SK-N-SH (cell line): Measurements from ENCODE around the gene ACTN4. TPM values are rescaled to one million over a fixed set of nuclear protein-coding genes. Genes with fewer than 3 reads are reported as not detected.

Experiments used
- CTCF ChIA-PET: fragments of 300-600, 350-600 bp; formaldehyde crosslinking; extraction: SDS; loops from one replicate; lab custom pipeline; 2021; lab: Yijun Ruan, JAX
- POLR2A ChIA-PET: fragments of 350-600 bp; sonication (Branson Sonifier 250); formaldehyde crosslinking; extraction: SDS; loops from one replicate; lab custom pipeline; 2020; ENCODE audit warnings: antibody characterized with exemption, inconsistent platforms; lab: Yijun Ruan, JAX
- DNase-seq: peaks from one replicate; pipeline ENCODE4 v3.0.0; 2012
- H2AFZ ChIP-seq: fragments of 200-600 bp; sonication (generic); 2 replicates; pipeline ENCODE4 v1.8.1; 2016; ENCODE audit warnings: antibody characterized with exemption, mild to moderate bottlenecking, low read depth
- H3F3A ChIP-seq: fragments of 200-600 bp; sonication (generic); replicated peaks from 2 replicates; pipeline ENCODE3; 2016; ENCODE audit warnings: antibody characterized with exemption, mild to moderate bottlenecking; ENCODE audit not compliant: insufficient read depth
- H3K27ac ChIP-seq, 2 experiments: fragments of 200-500 bp in 1 of 2; fragments of 200-600 bp in 1 of 2; sonication (Bioruptor generic) in 1 of 2; sonication (generic), shearing (Covaris generic) in 1 of 2; 2 replicates each; pipeline versions ENCODE4 v1.5.1 to v1.6.1; 2014 to 2016; ENCODE audit warnings: low read depth in 2 of 2, inconsistent platforms in 1 of 2, low read length in 1 of 2, mild to moderate bottlenecking in 1 of 2, mixed read lengths in 1 of 2
- H3K27me3 ChIP-seq: fragments of 200-600 bp; sonication (generic), shearing (Covaris generic); 2 replicates; pipeline ENCODE4 v1.6.1; 2016; ENCODE audit warnings: mixed run types; ENCODE audit not compliant: insufficient read depth
- H3K36me3 ChIP-seq, 2 experiments: fragments of 200-500 bp in 1 of 2; fragments of 200-600 bp in 1 of 2; sonication (Bioruptor generic) in 1 of 2; sonication (generic) in 1 of 2; replicated peaks in 1 of 2; 2 replicates each; pipeline versions ENCODE3 to v1.5.1; 2014 to 2016; ENCODE audit warnings: low read length in 1 of 2, mild to moderate bottlenecking in 1 of 2; ENCODE audit not compliant: insufficient read depth in 2 of 2, control insufficient read depth in 1 of 2
- H3K4me1 ChIP-seq, 2 experiments: fragments of 200-500 bp in 1 of 2; fragments of 200-600 bp in 1 of 2; sonication (Bioruptor generic) in 1 of 2; sonication (generic), shearing (Covaris generic) in 1 of 2; 2 replicates each; pipeline versions ENCODE4 v1.5.1 to v1.6.1; 2014 to 2016; ENCODE audit warnings: low read depth in 1 of 2, low read length in 1 of 2, mixed run types in 1 of 2; ENCODE audit not compliant: insufficient read depth in 2 of 2, control insufficient read depth in 1 of 2
- H3K4me2 ChIP-seq: fragments of 200-600 bp; sonication (generic), shearing (Covaris generic); 2 replicates; pipeline ENCODE4 v1.6.1; 2017; ENCODE audit warnings: mixed run types
- H3K4me3 ChIP-seq, 2 experiments: fragments of 200-500 bp in 1 of 2; fragments of 200-600 bp in 1 of 2; sonication (Bioruptor generic) in 1 of 2; sonication (generic), shearing (Covaris generic) in 1 of 2; 2 replicates each; pipeline versions ENCODE4 v1.5.1 to v1.8.1; 2014 to 2016; ENCODE audit warnings: low read depth in 2 of 2, inconsistent platforms in 1 of 2, low read length in 1 of 2, mild to moderate bottlenecking in 1 of 2, mixed read lengths in 1 of 2, moderate library complexity in 1 of 2
- H3K79me2 ChIP-seq: fragments of 200-600 bp; sonication (generic); 2 replicates; pipeline ENCODE4 v1.8.1; 2017; ENCODE audit warnings: mild to moderate bottlenecking; ENCODE audit not compliant: insufficient read depth
- H3K9ac ChIP-seq: fragments of 200-600 bp; sonication (generic); 2 replicates; pipeline ENCODE4 v1.6.1; 2017; ENCODE audit warnings: mixed run types
- H3K9me2 ChIP-seq: fragments of 200-600 bp; sonication (generic); 2 replicates; pipeline ENCODE4 v1.6.1; 2017; ENCODE audit warnings: mixed run types
- H3K9me3 ChIP-seq: fragments of 200-600 bp; sonication (generic); 2 replicates; pipeline ENCODE4 v1.6.1; 2017; ENCODE audit warnings: mixed run types, mild to moderate bottlenecking, moderate library complexity
- H4K20me1 ChIP-seq: fragments of 200-600 bp; sonication (generic); 2 replicates; pipeline ENCODE4 v1.6.1; 2017; ENCODE audit warnings: mild to moderate bottlenecking, mixed run types; ENCODE audit not compliant: insufficient read depth
- CHD2 ChIP-seq: fragments of 150-350 bp; IDR thresholded peaks from 2 replicates; pipeline ENCODE4 v1.6.1; 2018; ENCODE audit warnings: low read length; ENCODE audit not compliant: partially characterized antibody
- EP300 ChIP-seq, 2 experiments: IDR thresholded peaks; 2 replicates each; pipeline versions ENCODE4 v1.4.0 to v1.6.1; 2012; ENCODE audit warnings: borderline replicate concordance in 1 of 2, low read depth in 1 of 2, low read length in 1 of 2
- EZH2phosphoT487 ChIP-seq: fragments of 200-600 bp; sonication (generic); IDR thresholded peaks from 2 replicates; pipeline ENCODE4 v1.6.1; 2017; ENCODE audit warnings: low read depth, mixed run types, mild to moderate bottlenecking, antibody characterized with exemption, moderate library complexity, borderline replicate concordance
- GABPA ChIP-seq: IDR thresholded peaks from 2 replicates; pipeline ENCODE4 v1.4.0; 2012; ENCODE audit warnings: low read depth, mild to moderate bottlenecking
- GATA2 ChIP-seq: sonication (generic); formaldehyde crosslinking; IDR thresholded peaks from 2 replicates; pipeline ENCODE4 v1.5.0; 2020; ENCODE audit warnings: mild to moderate bottlenecking, missing genetic modification reagents
- MAX ChIP-seq: IDR thresholded peaks from 2 replicates; pipeline ENCODE4 v1.4.0; 2012; ENCODE audit warnings: low read depth
- MEF2A ChIP-seq: IDR thresholded peaks from 2 replicates; pipeline ENCODE4 v1.4.0; 2012; ENCODE audit warnings: low read depth, borderline replicate concordance
- MXI1 ChIP-seq: IDR thresholded peaks from 2 replicates; pipeline ENCODE4 v1.6.1; 2012; ENCODE audit warnings: mild to moderate bottlenecking, low read depth, low read length, improper control_type of control experiment
- NRF1 ChIP-seq: IDR thresholded peaks from 2 replicates; pipeline ENCODE4 v1.6.1; 2012; ENCODE audit warnings: low read depth, mild to moderate bottlenecking, low read length
- POLR2AphosphoS5 ChIP-seq: IDR thresholded peaks from 2 replicates; pipeline ENCODE4 v1.6.1; 2012; ENCODE audit warnings: low read depth, low read length
- RAD21 ChIP-seq: IDR thresholded peaks from 2 replicates; pipeline ENCODE4 v1.6.1; 2012; ENCODE audit warnings: mild to moderate bottlenecking, low read length
- REST ChIP-seq: IDR thresholded peaks from 2 replicates; pipeline ENCODE4 v1.6.1; 2012; ENCODE audit warnings: mild to moderate bottlenecking, low read depth, low read length, moderate library complexity
- RXRA ChIP-seq: IDR thresholded peaks from 2 replicates; pipeline ENCODE4 v1.4.0; 2012; ENCODE audit warnings: low read depth, mild to moderate bottlenecking, borderline replicate concordance
- TEAD4 ChIP-seq: IDR thresholded peaks from 2 replicates; pipeline ENCODE4 v1.4.0; 2012; ENCODE audit warnings: mild to moderate bottlenecking, borderline replicate concordance; ENCODE audit not compliant: insufficient read depth
- USF1 ChIP-seq: IDR thresholded peaks from 2 replicates; pipeline ENCODE4 v1.4.0; 2012; ENCODE audit warnings: low read depth, borderline replicate concordance
- USF2 ChIP-seq: fragments of 150-350 bp; IDR thresholded peaks from 2 replicates; pipeline ENCODE4 v1.6.1; 2017; ENCODE audit warnings: antibody characterized with exemption, low read length, low read depth, borderline replicate concordance
- YY1 ChIP-seq: IDR thresholded peaks from 2 replicates; pipeline ENCODE4 v1.4.0; 2012; ENCODE audit warnings: low read depth, mild to moderate bottlenecking
- WGBS: methylation state at CpG from one replicate; pipeline ENCODE4 v1.1.6; 2017; ENCODE audit warnings: low lambda C conversion rate; 5-methylcytosine and 5-hydroxymethylcytosine counted together
- polyA plus RNA-seq, 3 experiments: library from polyadenylated mRNA; depleted of rRNA; stranded (reverse); fragments of >200 nt; gene quantifications; 2 replicates each; pipeline ENCODE4 v1.2.3, GENCODE V29; 2012
- TF ChIP-seq, protein P1 (sequence below): IDR thresholded peaks from 2 replicates; pipeline ENCODE4; 2012
- TF ChIP-seq, protein P2 (sequence below): fragments of 150-350 bp; IDR thresholded peaks from 2 replicates; pipeline ENCODE4 v1.6.1; 2016; ENCODE audit warnings: mild to moderate bottlenecking, low read depth, low read length

ACTN4 gene
- polyA plus RNA-seq, 1 of the 3 experiments (the other 2 are of a cell fraction), result 598 TPM

DNA sequence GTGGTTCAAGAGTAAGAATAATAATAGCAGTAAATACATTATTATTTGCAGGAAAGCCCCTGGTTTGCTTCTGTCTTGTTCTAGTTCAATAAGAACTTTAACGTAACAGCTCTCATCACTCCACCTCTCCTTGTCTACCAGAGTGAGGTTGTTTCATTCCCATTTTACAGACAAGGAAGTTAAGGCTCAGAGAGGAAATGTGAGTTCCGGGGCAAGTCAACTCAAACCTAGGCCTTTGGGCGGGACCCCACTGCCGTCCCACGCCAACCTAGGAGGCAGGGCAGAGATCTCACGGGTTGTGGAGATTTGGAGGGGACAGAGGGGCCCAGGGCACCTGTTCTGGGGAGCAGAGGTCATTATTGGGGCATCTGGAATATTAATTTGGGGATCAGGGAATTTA is 31.2 kb upstream of the ACTN4 start:
- WGBS, result 96% methylated on average over 6 of the region's 6 CpGs
- H4K20me1 ChIP-seq, result no peaks in the 10 kb centered on the region
- no peak overlapping the region for H3K9ac ChIP-seq
- peaks cover 24% of the 10 kb centered on the region for H3K79me2 ChIP-seq
- no peaks in the 10 kb centered on the region for H3K9me2 ChIP-seq
- no peaks in the 10 kb centered on the region for H3F3A ChIP-seq
- peaks cover 0 to 18% of the 10 kb centered on the region in 2 experiments; a peak in 1 of 4 replicates for H3K4me1 ChIP-seq
- H3K9me3 ChIP-seq, result no peaks in the 10 kb centered on the region
- H3K4me2 ChIP-seq, result no peak overlapping the region
- H2AFZ ChIP-seq, result no peak overlapping the region
- DNase-seq, result no peak
- H3K36me3 ChIP-seq, result peaks cover 3 to 7% of the 10 kb centered on the region in 2 experiments
- ChIA-PET CTCF (no interaction called here), POLR2A (no interaction called here)
- no peak overlapping the region for H3K27ac ChIP-seq
- H3K27me3 ChIP-seq, result no peaks in the 10 kb centered on the region
- TF ChIP-seq EZH2phosphoT487 (no peak), GATA2 (no peak), TEAD4 (no peak), USF1 (no peak), MEF2A (no peak), NRF1 (no peak), POLR2AphosphoS5 (no peak), CHD2 (no peak), RAD21 (no peak), MXI1 (no peak), YY1 (no peak), MAX (no peak), REST (no peak), GABPA (no peak), RXRA (no peak), USF2 (no peak), EP300 (IDR thresholded peaks at IDR 0.05; ENCODE audit: borderline replicate concordance in 1 of 2, low read depth in 1 of 2, low read length in 1 of 2) (no peak)
- TF ChIP-seq, protein P1, sequence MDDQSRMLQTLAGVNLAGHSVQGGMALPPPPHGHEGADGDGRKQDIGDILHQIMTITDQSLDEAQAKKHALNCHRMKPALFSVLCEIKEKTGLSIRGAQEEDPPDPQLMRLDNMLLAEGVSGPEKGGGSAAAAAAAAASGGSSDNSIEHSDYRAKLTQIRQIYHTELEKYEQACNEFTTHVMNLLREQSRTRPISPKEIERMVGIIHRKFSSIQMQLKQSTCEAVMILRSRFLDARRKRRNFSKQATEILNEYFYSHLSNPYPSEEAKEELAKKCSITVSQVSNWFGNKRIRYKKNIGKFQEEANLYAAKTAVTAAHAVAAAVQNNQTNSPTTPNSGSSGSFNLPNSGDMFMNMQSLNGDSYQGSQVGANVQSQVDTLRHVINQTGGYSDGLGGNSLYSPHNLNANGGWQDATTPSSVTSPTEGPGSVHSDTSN, result no peak
- TF ChIP-seq, protein P2, sequence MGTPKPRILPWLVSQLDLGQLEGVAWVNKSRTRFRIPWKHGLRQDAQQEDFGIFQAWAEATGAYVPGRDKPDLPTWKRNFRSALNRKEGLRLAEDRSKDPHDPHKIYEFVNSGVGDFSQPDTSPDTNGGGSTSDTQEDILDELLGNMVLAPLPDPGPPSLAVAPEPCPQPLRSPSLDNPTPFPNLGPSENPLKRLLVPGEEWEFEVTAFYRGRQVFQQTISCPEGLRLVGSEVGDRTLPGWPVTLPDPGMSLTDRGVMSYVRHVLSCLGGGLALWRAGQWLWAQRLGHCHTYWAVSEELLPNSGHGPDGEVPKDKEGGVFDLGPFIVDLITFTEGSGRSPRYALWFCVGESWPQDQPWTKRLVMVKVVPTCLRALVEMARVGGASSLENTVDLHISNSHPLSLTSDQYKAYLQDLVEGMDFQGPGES, result no peak
- H3K4me3 ChIP-seq, result no peak overlapping the region
